K562 (cell line): ENCODE measurements around the gene TMEM107. TPM values are rescaled to one million over a fixed set of nuclear protein-coding genes. Genes with fewer than 3 reads are reported as not detected.

Experiments
- BRF1 ChIP-seq: IDR thresholded peaks from 3 replicates; pipeline ENCODE4 v1.6.1; 2011; ENCODE audit warnings: borderline replicate concordance, mild to moderate bottlenecking; ENCODE audit not compliant: insufficient read length; ENCODE audit errors: extremely low read depth
- CHCHD3 ChIP-seq: fragments of 250-450 bp; sonication (Bioruptor Pico); IDR thresholded peaks from 2 replicates; pipeline ENCODE4 v2.1.2; 2022; ENCODE audit warnings: mild to moderate bottlenecking
- CXXC5 ChIP-seq: fragments of 250-450 bp; sonication (Bioruptor Pico); IDR thresholded peaks from 2 replicates; pipeline ENCODE4 v1.8.0; 2022; ENCODE audit warnings: inconsistent platforms, mild to moderate bottlenecking, moderate library complexity
- KLF1 ChIP-seq: fragments of 450-650 bp; IDR thresholded peaks from 2 replicates; pipeline ENCODE4 v1.6.1; 2016; ENCODE audit warnings: missing genetic modification characterization, missing compliant biosample characterization
- MEIS2 ChIP-seq: fragments of 450-650 bp; IDR thresholded peaks from 2 replicates; pipeline ENCODE4 v1.6.1; 2014; ENCODE audit warnings: mild to moderate bottlenecking; ENCODE audit not compliant: partially characterized antibody
- ZNF224 ChIP-seq: sonication (generic); formaldehyde crosslinking; IDR thresholded peaks from 2 replicates; pipeline ENCODE4 v1.8.0; 2022; ENCODE audit warnings: mild to moderate bottlenecking, missing genetic modification reagents
- polyA plus RNA-seq, 8 experiments: library from polyadenylated mRNA; depleted of rRNA in 4 of 8; stranded (reverse) in 5 of 8; unstranded in 3 of 8; fragments of >200 nt; fragmentation: Nextera tagmentation in 2 of 8; fragmentation: Illumina TruSeq in 1 of 8; extraction: Ambion mirVana in 2 of 8; extraction: Trizol in 1 of 8; gene quantifications; 2 replicates each; pipeline versions ENCODE4 v1.2.1 to v1.2.3, GENCODE V29; 2011 to 2014; ENCODE audit warnings: inconsistent platforms in 1 of 8, missing spikeins in 1 of 8
- total RNA-seq, 7 experiments: library from RNA; depleted of rRNA in 6 of 7; stranded (reverse); fragments of >200 nt in 6 of 7; fragmentation: Illumina TruSeq in 2 of 7; extraction: Trizol in 2 of 7; gene quantifications; 2 replicates each; pipeline versions ENCODE4 v1.2.1 to v1.2.3, GENCODE V29; 2011 to 2021; ENCODE audit warnings: low replicate concordance in 1 of 7
- TF ChIP-seq, protein P1 (sequence below): IDR thresholded peaks from 3 replicates; pipeline ENCODE4 v1.6.1; 2011; ENCODE audit warnings: borderline replicate concordance, mild to moderate bottlenecking; ENCODE audit not compliant: insufficient read length, insufficient read depth
- TF ChIP-seq, protein P2 (sequence below): fragments of 200-800 bp; sonication (Bioruptor generic); IDR thresholded peaks from 2 replicates; pipeline ENCODE4 v1.6.1; 2017; ENCODE audit warnings: missing genetic modification characterization, missing compliant biosample characterization
- TF ChIP-seq, protein P3 (sequence below): fragments of 450-650 bp; IDR thresholded peaks from 2 replicates; pipeline ENCODE4 v1.6.1; 2016; ENCODE audit warnings: borderline replicate concordance
- TF ChIP-seq, protein P4 (sequence below): sonication (generic); formaldehyde crosslinking; IDR thresholded peaks from 2 replicates; pipeline ENCODE4 v1.4.0; 2020; ENCODE audit warnings: mild to moderate bottlenecking, missing genetic modification reagents
- TF ChIP-seq, protein P5 (sequence below), 2 experiments: fragments of 450-650 bp in 1 of 2; IDR thresholded peaks; 2 replicates each; pipeline ENCODE4 v1.6.1; 2011 to 2017; ENCODE audit warnings: low read depth in 2 of 2, antibody characterized with exemption in 1 of 2, borderline replicate concordance in 1 of 2, low read length in 1 of 2, mild to moderate bottlenecking in 1 of 2, mixed read lengths in 1 of 2; ENCODE audit not compliant: control insufficient read depth in 1 of 2
- TF ChIP-seq, protein P6 (sequence below): fragments of 250-450 bp; sonication (Bioruptor Pico); IDR thresholded peaks from 2 replicates; pipeline ENCODE4 v1.8.0; 2022; ENCODE audit warnings: moderate library complexity, mild to moderate bottlenecking, inconsistent platforms
- TF ChIP-seq, protein P7 (sequence below): sonication (generic); formaldehyde crosslinking; IDR thresholded peaks from 2 replicates; pipeline ENCODE4 v1.9.0; 2022; ENCODE audit warnings: mild to moderate bottlenecking, missing genetic modification reagents

TMEM107 gene
- total and polyA plus RNA-seq, 9 of the 15 experiments (the other 6 are each of a cell fraction or from before 2014, with no cell fraction given), result 7.1 to 26.2 (median 16.9) TPM

DNA sequence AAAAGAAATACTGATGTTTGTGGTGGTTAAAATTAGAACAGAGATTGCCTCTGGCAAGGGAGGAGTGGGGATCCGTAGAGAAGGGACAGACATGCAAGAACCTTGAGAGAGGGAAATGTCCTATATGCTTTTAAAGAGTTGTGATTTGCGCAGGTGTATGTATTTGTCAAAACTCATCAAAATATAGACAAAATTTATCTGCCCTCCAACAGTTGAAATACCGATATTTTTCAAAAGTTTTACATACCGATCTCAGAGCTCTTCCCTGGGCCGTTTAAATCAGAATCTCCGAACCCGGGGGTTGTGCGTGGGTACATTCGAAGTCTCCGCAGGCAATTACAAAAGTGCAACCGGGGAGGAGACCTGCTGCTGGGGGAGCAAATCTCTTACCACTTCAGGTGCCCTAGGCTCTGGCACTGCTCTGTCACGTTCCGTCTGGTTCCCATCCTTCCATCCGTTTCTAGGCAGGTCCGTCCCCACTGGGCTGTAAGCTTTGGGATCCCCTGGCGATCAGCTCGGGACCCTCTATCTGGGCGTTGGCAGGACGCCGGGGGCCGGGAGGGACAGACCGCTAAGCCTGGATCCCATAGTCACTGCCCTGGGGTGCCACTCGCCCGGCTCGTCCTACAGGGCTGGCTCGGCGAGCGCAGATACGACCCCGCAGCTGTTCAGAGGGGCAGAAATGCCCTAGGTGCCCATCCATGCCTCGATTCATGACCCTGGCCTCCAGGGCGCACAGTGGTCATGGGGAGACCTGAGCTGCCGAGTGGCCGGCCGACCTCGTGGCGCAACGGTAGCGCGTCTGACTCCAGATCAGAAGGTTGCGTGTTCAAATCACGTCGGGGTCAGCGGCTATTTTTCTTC, 9.6 kb upstream of the TMEM107 start (continued):
- TF ChIP-seq BRF1, result peak; percentile 35
- TF ChIP-seq, protein P1, sequence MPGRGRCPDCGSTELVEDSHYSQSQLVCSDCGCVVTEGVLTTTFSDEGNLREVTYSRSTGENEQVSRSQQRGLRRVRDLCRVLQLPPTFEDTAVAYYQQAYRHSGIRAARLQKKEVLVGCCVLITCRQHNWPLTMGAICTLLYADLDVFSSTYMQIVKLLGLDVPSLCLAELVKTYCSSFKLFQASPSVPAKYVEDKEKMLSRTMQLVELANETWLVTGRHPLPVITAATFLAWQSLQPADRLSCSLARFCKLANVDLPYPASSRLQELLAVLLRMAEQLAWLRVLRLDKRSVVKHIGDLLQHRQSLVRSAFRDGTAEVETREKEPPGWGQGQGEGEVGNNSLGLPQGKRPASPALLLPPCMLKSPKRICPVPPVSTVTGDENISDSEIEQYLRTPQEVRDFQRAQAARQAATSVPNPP, result no peak
- TF ChIP-seq, protein P2, sequence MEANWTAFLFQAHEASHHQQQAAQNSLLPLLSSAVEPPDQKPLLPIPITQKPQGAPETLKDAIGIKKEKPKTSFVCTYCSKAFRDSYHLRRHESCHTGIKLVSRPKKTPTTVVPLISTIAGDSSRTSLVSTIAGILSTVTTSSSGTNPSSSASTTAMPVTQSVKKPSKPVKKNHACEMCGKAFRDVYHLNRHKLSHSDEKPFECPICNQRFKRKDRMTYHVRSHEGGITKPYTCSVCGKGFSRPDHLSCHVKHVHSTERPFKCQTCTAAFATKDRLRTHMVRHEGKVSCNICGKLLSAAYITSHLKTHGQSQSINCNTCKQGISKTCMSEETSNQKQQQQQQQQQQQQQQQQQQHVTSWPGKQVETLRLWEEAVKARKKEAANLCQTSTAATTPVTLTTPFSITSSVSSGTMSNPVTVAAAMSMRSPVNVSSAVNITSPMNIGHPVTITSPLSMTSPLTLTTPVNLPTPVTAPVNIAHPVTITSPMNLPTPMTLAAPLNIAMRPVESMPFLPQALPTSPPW (CRISPR knock-in tag), result peak; percentile 23; the same call in 1 of the 2 replicates
- TF ChIP-seq, protein P3, sequence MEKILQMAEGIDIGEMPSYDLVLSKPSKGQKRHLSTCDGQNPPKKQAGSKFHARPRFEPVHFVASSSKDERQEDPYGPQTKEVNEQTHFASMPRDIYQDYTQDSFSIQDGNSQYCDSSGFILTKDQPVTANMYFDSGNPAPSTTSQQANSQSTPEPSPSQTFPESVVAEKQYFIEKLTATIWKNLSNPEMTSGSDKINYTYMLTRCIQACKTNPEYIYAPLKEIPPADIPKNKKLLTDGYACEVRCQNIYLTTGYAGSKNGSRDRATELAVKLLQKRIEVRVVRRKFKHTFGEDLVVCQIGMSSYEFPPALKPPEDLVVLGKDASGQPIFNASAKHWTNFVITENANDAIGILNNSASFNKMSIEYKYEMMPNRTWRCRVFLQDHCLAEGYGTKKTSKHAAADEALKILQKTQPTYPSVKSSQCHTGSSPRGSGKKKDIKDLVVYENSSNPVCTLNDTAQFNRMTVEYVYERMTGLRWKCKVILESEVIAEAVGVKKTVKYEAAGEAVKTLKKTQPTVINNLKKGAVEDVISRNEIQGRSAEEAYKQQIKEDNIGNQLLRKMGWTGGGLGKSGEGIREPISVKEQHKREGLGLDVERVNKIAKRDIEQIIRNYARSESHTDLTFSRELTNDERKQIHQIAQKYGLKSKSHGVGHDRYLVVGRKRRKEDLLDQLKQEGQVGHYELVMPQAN, result no peak
- TF ChIP-seq CXXC5, result peak; percentile 15; the same call in 1 of the 2 replicates
- TF ChIP-seq MEIS2, result no peak
- TF ChIP-seq, protein P4, sequence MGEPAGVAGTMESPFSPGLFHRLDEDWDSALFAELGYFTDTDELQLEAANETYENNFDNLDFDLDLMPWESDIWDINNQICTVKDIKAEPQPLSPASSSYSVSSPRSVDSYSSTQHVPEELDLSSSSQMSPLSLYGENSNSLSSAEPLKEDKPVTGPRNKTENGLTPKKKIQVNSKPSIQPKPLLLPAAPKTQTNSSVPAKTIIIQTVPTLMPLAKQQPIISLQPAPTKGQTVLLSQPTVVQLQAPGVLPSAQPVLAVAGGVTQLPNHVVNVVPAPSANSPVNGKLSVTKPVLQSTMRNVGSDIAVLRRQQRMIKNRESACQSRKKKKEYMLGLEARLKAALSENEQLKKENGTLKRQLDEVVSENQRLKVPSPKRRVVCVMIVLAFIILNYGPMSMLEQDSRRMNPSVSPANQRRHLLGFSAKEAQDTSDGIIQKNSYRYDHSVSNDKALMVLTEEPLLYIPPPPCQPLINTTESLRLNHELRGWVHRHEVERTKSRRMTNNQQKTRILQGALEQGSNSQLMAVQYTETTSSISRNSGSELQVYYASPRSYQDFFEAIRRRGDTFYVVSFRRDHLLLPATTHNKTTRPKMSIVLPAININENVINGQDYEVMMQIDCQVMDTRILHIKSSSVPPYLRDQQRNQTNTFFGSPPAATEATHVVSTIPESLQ (CRISPR knock-in tag), result peak; percentile 33; the same call in 1 of the 2 replicates
- TF ChIP-seq, protein P5, sequence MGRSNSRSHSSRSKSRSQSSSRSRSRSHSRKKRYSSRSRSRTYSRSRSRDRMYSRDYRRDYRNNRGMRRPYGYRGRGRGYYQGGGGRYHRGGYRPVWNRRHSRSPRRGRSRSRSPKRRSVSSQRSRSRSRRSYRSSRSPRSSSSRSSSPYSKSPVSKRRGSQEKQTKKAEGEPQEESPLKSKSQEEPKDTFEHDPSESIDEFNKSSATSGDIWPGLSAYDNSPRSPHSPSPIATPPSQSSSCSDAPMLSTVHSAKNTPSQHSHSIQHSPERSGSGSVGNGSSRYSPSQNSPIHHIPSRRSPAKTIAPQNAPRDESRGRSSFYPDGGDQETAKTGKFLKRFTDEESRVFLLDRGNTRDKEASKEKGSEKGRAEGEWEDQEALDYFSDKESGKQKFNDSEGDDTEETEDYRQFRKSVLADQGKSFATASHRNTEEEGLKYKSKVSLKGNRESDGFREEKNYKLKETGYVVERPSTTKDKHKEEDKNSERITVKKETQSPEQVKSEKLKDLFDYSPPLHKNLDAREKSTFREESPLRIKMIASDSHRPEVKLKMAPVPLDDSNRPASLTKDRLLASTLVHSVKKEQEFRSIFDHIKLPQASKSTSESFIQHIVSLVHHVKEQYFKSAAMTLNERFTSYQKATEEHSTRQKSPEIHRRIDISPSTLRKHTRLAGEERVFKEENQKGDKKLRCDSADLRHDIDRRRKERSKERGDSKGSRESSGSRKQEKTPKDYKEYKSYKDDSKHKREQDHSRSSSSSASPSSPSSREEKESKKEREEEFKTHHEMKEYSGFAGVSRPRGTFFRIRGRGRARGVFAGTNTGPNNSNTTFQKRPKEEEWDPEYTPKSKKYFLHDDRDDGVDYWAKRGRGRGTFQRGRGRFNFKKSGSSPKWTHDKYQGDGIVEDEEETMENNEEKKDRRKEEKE (IDR thresholded peaks at IDR 0.05; ENCODE audit: borderline replicate concordance in 1 of 2, control insufficient read depth in 1 of 2, low read depth in 2 of 2, low read length in 1 of 2), result no peak
- TF ChIP-seq KLF1 (tag), result no peak
- TF ChIP-seq ZNF224, result no peak
- TF ChIP-seq, protein P6, sequence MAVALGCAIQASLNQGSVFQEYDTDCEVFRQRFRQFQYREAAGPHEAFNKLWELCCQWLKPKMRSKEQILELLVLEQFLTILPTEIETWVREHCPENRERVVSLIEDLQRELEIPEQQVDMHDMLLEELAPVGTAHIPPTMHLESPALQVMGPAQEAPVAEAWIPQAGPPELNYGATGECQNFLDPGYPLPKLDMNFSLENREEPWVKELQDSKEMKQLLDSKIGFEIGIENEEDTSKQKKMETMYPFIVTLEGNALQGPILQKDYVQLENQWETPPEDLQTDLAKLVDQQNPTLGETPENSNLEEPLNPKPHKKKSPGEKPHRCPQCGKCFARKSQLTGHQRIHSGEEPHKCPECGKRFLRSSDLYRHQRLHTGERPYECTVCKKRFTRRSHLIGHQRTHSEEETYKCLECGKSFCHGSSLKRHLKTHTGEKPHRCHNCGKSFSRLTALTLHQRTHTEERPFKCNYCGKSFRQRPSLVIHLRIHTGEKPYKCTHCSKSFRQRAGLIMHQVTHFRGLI, result no peak
- TF ChIP-seq, protein P7, sequence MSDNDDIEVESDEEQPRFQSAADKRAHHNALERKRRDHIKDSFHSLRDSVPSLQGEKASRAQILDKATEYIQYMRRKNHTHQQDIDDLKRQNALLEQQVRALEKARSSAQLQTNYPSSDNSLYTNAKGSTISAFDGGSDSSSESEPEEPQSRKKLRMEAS (CRISPR knock-in tag), result peak; percentile 75; the same call in 1 of the 2 replicates
- no peak for TF ChIP-seq CHCHD3
